ENCODE measurements around the gene NAA16.
"Not testable (repeated sequence)": the region's sequence is repeated elsewhere in the genome, so short reads cannot be mapped to it uniquely, and the experiment has no call there.

Gene NAA16

DNA sequence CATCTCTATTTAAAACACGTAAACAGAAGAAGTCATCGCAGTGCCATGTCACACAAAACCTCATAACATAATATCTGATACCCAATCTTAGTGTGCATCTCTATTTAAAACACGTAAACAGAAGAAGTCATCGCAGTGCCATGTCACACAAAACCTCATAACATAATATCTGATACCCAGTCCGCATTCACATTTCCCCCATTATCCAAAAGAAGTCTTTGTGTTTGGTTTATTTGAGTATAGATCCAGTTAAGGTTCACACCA lies 45.2 kb downstream of the NAA16 start:
- DNase-seq (ENCODE audit: low spot score): not testable (repeated sequence)

DNA sequence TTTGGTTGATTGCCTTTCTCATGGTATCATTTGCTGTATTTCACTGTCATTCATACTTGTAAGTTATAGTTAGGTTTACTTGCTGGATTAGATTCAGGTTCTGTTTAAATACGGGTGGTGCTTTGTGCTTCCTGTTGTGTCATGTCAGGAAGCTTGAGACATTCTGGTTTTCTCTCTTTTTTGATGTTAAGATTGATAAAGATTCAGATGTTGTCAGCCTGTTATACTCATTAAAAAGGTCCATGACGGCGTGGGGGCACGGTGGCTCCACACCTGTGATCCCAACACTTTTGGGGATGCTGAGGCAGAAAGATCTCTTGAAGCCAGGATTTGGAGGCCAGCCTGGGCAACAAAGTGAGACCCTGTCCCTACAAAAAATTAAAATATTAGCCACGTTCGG lies 45.7 kb downstream of the NAA16 start:
- no peak for DNase-seq (ENCODE audit: low spot score)

- no peak for DNase-seq (ENCODE audit: low spot score)
Observed at GRCh38 chr13:41361491-41361890, 50.4 kb downstream of the NAA16 start.

DNA sequence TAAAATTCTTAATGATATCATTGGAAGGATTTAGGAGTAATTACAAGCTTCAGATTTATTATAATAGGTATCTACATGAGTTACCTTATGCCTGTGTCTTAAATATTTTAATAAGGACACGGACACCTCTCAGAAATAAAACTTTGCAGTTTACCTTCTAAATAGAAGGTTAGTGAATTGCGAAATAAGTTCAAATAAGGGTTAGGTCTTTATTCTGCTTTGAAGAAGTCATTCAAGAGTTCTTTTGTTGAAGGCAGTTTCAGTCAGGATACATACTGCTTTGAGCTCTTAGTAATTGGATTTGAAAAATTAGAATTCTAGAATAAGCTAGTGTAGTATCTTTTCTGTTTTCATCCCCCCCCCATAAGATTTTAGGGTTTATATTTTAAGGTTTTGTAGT lies 53.0 kb downstream of the NAA16 start:
- DNase-seq (ENCODE audit: low spot score): no peak

- no peak for DNase-seq (ENCODE audit: low spot score)
Observed at GRCh38 chr13:41365631-41366030, 54.6 kb downstream of the NAA16 start.

- DNase-seq (ENCODE audit: low spot score): no peak
Observed at GRCh38 chr13:41370736-41371135, 59.7 kb downstream of the NAA16 start.

DNA sequence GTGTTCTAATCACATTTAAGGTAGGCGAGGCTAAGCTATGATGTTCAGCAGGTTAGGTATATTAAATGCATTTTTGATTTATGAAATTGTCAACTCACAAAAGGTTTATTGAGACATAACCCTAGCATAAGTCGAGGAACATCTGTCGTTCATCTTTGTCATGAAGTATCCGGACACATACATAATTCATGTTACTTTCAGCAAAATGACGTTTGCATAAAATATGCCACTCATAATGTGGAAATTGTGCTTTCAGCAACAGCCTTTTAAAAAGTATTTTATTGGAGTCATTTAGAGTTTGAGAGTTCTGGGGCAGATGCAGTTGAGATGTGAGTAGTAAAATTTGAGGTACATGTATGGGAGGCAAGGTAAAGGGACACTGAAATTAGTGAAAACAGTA lies 66.4 kb downstream of the NAA16 start:
- DNase-seq (ENCODE audit: low spot score): no peak

GRCh38 chr13:41382431-41382830 lies 71.4 kb downstream of the NAA16 start:
- DNase-seq (ENCODE audit: low spot score): no peak

GRCh38 chr13:41383386-41383785 lies 72.3 kb downstream of the NAA16 start:
- no peak for DNase-seq (ENCODE audit: low spot score)

DNA sequence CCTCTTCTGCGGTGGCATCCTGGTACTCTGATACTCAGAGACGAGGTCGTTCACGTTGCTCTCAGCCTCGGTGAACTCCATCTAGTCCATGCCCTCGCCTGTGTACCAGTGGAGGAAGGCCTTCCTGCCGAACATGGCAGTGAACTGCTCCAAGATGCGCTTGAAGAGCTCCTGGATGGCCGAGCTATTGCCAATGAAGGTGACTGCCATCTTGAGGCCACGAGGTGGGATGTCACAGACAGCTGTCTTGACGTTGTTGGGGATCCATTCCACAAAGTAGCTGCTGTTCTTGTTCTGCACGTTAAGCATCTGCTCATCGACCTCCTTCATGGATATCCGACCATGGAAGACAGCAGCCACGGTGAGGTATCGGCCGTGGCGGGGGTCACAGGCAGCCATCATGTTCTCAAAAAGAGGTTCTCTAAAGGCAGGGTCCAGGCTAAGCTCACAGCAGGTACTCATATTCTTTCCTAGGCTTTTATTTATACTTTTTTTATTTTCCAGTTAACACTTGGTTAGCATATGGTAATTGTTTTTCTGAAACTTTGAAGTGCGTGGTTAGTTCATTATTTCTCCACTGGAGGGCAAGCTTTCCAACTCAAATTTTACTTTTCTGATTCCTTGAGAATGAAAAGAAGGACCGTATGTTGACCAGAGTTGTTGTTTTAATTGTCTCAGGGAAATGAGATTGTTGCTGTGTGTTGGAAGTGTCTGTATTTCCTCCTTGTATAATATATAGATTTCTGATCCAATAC lies 73.9 kb downstream of the NAA16 start:
- no peak for DNase-seq (ENCODE audit: low spot score)

- no peak for DNase-seq (ENCODE audit: low spot score)
Observed at GRCh38 chr13:41386211-41386610, 75.1 kb downstream of the NAA16 start.

DNA sequence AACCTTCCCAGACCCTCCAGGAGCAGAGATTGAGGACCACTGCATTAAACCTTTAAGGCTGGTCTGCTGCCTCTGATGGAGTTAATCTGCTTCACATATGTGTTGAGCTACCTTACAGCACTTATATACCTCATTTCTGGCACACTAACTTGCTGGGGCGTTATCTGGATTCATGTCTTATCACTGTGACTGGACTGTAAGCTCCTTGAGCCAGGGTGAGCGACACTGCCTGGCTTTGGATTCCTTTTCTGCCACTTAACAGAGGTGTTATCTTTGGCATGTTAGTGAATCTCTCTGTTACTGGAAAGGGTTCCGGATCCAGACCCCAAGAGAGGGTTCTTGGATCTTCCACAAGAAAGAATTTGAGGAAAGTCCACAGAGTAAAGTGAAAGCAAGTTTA lies 76.5 kb downstream of the NAA16 start:
- DNase-seq (ENCODE audit: low spot score): no peak

DNA sequence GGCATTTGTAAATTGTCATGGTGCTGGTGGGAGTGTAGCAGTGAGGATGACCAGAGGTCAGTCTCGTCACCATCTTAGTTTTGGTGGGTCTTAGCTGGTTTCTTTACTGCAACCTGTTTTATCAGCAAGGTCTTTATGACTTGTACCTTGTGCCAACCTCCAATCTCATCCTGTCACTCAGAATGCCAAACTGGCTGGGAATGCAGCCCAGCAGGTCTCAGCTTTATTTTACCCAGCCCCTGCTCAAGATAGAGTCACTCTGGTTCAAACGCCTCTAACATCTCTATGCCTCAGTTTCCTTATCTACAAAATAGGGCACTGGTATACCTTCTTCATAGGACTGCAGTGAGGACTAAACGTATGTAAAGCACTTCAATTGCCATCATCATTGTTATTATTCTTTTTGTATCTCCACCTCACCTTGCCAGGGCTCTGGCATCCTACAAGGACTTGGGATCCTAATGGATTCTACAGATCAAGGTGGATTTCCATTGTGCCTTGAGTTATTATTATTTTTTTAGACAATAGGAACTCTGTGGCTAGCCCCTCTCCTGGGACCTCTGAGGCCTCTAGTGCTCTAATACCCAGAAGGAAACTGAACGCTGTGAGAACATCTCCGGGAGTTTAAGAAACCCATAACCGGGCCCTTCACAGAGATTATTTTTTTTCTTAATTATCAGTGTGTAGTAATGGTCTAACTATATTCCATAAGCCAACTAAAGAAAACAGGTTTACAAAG lies 77.2 kb downstream of the NAA16 start:
- DNase-seq (ENCODE audit: low spot score): no peak

DNA sequence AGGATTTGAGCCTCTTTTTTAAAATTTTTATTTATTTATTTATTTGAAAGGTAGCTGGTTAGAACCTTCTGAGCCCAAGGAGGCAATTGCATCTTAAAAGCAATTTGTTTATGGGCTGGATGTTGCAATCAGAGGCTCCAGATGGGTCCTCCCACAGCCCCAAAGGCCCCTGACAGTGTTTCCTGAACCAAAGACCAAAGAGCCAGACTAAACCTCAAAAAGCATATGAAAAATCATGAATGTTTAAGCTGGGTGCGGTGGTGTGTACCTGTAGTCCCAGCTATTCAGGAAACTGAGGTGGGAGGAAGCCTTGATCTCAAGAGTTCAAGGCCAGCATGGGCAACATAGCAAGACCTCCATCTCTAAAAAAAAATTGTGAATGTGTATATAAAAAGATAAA lies 78.5 kb downstream of the NAA16 start:
- DNase-seq (ENCODE audit: low spot score): no peak

DNA sequence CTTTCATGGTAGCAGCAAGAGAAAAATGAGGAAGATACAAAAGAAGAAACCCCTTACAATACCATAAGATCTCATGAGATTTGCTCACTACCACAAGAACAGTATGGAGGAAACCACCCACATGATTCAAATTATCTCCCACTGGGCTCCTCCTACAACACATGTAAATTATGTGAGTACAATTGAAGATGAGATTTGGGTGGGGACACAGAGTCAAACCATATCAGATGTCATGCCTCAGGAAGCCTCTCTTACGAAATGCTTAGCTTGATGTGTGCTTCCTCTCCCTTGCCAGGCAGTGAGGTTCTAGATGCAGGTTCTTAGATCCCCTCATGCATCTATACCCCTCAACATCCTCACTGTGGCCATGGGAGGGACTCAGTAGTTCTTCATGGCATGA lies 83.1 kb downstream of the NAA16 start:
- no peak for DNase-seq (ENCODE audit: low spot score)

- no peak for DNase-seq (ENCODE audit: low spot score)
Observed at GRCh38 chr13:41398494-41399170, 87.6 kb downstream of the NAA16 start.

DNA sequence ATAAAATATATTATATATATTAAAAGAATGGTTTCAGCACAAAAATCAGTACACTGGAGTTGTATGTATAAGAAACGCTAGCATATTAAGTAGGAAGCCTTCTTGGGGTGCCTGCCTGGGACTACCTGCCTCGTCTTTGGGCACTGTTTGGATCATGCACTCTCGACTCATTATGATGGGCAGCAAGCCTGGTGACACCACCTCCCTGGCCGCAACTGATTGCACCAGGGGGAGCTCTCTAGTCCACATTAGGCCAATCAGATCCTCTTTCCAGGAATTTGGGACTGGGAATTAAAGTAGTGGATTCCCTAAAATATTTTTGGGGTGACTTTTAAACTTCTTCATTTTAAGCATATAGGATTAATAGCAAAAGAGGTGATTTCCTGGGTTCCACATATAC lies 90.3 kb downstream of the NAA16 start:
- no peak for DNase-seq (ENCODE audit: low spot score)

DNA sequence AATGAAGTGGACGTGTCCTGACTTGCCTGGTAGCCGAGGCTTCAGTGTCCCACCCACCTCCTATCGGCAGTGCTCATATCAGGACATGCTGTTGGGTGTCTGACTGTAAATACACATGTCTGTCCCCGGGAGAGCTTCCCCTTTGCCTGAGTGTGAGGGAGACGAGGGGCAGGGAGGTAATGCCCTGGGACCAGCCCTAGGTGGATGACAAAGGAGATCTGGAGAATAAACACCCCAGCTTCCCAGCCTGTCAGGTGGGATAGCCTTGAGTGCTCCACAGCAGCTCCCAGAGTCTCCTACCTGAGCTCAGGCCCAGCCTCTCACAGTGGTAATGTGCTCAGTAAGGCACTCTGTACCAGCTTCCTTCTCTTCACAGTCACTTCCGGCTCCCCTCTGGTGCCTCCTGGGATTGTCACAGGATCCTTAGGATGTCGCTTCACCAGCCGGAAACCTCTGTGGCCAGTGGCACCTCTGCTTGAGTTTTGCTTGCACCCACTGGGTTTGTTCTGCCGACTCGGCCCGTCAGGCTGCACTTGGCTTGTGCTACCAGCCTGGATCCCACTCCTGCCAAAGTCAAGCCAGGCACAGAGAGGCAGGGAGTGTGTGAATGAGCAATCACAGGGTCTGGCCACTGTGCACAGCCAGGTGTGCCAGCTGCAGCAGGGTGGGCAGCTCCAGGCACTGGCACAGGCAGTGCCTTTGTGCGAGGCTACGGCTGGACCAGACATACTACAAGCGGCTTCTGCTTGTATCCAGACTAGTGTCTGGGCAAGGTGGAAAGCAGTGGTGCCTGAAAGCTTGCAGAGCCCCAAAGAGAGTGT lies 91.8 kb downstream of the NAA16 start:
- no peak for DNase-seq (ENCODE audit: low spot score)

DNA sequence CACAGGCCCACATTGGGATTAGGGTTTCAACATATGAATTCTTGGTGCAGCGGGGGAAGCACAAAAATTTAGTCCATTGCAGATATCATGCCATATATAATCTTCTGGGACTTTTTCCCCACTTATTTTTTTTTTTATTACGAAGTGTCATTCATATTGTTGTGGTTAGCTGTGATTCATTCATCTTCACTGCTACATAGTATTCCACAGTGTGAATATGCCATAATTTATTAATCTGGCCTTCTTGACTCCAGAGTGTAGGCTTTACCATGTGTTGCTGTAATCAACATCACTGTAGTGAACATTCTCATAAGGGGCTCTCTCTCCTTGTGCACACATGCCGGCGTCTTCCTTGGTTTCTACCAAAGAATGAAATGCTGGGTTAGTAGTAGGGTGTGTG lies 92.9 kb downstream of the NAA16 start:
- no peak for DNase-seq (ENCODE audit: low spot score)

DNA sequence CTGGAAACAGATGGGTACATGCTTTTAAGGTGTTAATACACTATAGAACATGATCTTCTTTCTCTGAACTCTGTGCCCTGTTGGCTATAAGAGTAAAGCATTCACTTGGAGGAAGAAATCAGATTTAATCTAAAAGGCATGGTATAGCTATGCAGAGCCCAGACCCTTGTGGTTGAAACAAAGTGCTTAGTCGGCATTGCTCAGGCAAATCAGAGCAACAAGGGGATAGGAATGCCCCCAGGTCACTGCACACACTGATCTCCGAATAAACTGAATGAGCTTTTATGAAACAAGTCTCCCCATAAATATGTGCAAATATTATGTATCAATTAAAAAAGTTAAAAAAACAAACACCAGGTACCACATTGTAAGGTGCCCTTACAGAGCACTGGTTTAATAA lies 94.3 kb downstream of the NAA16 start:
- no peak for DNase-seq (ENCODE audit: low spot score)

DNA sequence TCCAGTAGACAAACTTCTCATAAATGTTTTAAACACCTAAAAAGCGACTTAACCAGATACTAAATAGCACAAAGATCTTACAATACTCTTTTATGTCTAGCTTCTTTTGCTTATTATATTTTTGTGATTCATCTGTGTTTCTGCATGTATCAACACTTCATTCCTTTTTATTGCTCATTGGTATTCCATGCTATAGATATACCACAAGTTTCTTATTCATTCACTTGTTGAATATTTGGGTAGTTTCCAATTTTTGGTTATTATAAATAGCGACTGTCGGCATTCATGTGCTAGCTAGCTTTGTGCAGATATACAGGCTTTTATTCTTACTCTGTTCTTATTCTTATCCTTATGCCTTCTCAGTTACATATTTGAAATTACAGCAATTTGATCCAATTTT lies 96.3 kb downstream of the NAA16 start:
- DNase-seq (ENCODE audit: low spot score): no peak

DNA sequence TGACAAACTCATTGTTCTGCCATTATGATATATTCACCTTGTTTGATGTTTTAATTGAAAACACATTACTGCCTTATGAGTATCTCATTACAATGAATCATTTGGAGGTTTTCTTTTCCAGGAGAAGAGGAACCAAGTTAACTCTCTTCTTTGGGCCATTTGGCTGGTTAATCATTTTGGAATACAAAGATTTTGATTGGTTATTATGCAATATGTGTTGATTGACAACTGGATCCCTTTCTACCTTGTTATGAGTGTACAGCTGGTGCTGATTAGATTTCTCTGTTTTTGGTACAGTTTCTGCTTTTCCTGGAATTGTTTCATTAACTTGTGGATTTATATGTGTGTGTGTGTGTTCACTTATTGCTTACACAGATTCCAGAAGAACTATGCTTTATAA lies 97.1 kb downstream of the NAA16 start:
- no peak for DNase-seq (ENCODE audit: low spot score)

GRCh38 chr13:41408746-41409145 lies 97.7 kb downstream of the NAA16 start:
- DNase-seq (ENCODE audit: low spot score): no peak

Data from LoVo (cell line).